C4-2B (cell line): ENCODE results near the gene NDUFA11.

Experiments used
- H3K27ac ChIP-seq: fragments of 450-650 bp; 2 replicates; pipeline ENCODE4 v1.5.1; 2017
- ZFX ChIP-seq: fragments of 450-650 bp; IDR thresholded peaks from 2 replicates; pipeline ENCODE4 v1.6.1; 2017
- TF ChIP-seq, protein P1 (sequence below): fragments of 450-650 bp; conservative IDR thresholded peaks from 2 replicates; pipeline ENCODE4 v1.5.1; 2017; ENCODE audit warnings: mild to moderate bottlenecking

NDUFA11 gene

DNA sequence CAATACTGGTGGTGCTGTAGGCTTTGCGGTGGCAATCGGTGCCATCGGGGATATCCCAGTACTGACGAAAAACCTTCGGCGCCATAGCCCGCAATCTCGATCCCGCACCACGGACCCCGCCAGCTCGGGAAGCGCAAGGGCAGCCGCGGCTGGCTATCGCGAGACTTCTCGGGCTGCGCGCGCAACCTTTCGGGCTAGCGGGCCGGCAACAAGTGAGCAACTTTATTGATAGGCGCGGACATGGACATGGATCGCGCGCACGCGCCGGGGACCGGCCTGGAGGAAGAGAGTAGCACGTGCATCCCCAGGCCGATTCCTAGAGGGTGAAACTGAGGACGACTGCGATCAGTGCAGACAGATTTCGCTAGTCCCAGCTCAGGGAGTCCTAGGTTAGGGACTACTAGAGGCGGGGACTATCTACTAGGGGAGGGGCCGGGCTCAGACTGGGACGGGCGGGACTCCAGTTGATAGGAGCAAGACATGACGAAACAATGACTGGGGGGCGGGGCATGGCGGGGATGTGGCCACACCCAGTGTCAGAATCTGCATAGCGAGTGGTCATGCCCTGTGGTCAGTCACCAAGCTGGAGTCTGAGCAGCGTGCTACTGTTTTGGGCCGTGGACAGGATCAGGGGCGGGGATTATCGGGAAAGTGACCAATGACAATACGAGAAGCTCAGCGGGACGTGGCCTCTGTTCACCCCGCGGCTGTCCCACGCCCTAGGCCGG, at the start of gene NDUFA11:
Gene NDUFA11, minus strand, starts transcription at position 167 of the 728 bp plus-strand sequence. Its CDS starts 82 bp downstream, at position 85.
- peak within 1 kb of the TSS; percentile 94 for H3K27ac ChIP-seq

DNA sequence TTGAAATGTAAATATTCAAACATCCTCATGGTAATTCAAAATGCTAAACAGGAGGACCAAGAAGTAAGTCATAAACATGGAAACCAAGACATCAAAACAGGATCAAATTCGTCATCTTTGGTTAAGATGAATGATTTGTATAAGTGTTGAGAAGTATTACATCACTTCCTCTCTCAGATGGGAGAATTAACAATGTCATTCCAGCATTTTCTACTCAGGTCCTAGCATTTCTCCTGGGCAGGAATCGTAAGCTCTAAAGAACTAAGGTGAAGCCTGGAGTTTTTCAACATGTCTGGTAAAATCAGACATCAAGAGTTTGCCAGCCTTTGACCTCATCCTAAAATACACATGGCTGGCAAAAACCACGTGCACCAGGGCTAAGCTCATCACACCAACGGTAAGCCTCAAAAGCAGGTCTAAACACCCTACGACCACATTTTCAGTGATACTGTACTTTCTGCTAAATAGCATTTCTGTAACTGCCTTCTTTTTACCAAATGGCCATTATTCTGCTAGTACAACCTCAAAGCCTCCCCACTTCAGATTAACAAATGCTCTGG, 49.5 kb upstream of the NDUFA11 start:
- TF ChIP-seq ZFX = no peak
- TF ChIP-seq, protein P1, sequence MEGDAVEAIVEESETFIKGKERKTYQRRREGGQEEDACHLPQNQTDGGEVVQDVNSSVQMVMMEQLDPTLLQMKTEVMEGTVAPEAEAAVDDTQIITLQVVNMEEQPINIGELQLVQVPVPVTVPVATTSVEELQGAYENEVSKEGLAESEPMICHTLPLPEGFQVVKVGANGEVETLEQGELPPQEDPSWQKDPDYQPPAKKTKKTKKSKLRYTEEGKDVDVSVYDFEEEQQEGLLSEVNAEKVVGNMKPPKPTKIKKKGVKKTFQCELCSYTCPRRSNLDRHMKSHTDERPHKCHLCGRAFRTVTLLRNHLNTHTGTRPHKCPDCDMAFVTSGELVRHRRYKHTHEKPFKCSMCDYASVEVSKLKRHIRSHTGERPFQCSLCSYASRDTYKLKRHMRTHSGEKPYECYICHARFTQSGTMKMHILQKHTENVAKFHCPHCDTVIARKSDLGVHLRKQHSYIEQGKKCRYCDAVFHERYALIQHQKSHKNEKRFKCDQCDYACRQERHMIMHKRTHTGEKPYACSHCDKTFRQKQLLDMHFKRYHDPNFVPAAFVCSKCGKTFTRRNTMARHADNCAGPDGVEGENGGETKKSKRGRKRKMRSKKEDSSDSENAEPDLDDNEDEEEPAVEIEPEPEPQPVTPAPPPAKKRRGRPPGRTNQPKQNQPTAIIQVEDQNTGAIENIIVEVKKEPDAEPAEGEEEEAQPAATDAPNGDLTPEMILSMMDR = no peak
- H3K27ac ChIP-seq = no peak overlapping the region

More for the DNA sequence above, at the start of gene NDUFA11:
- TF ChIP-seq, protein P1 = no peak
- TF ChIP-seq ZFX = peak; percentile 65; the same call in 1 of the 2 replicates

DNA sequence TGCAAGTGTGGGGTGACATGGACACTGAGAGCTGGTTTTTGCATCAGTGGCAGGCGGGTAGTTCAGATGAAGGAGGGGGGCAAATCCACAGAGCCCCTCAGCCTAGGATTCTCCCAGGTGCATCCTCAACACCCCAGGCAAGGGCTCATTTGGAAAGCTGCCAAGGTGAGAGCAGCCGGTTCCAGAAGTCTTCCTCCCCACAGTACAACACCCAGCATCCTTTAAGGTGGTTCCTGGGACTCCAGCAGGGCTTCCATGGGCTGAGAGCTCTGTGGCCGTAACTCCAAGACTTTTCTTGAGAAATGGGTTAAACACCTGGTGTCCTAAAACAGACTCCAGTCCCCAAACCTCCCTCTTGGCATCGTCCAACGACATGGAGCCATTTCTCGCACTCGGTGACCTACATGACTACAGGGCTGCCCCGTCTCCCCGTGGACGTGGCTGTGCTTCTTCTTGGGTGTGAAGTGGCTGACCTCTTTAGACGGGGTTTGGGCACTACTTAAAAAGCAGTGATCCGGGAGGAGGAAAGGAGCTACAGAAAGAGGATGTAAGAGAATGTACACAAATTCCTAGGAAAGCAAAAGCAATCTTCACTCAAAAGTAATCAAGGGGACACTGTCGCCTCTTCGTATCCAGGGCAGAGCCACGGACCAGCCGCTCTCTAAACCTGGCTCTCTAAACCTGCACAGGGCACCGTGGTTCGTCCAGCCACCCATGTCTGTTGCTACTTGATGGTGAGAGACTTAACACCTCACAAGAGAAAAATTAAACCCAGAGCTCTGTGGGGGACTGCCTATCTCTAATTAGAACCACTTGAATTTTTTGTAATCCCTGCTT, 48.8 kb upstream of the NDUFA11 start:
- no peak overlapping the region for H3K27ac ChIP-seq
- TF ChIP-seq, protein P1 = no peak
- TF ChIP-seq ZFX = no peak

DNA sequence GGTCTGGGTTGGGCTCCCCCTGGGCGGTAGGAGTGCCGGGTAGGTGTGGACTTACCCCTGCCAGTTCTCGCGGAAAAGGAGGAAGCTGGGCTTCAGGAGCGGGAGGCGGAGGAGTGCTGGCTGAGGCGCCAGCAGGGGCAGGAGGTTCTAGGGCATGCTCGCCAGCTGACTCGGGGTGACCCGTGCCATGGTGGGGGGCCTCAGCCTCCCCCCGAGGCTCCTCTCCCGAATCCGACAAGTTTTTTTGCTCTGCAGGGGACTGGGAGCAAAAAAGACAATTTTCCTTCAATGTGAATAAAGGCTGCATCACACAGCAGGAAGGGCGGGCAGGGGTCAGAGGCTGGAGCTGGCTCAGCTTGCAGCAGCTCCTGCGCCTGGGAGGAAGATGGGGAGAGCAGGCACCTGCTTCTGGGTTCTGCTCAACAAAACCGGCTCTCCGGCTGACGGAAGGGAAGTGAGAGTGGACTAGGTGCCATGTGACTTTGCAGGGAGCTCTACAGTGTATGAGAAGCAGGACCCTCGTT, 47.8 kb upstream of the NDUFA11 start:
- no peak for TF ChIP-seq ZFX
- TF ChIP-seq, protein P1 = no peak
- H3K27ac ChIP-seq = no peak overlapping the region

DNA sequence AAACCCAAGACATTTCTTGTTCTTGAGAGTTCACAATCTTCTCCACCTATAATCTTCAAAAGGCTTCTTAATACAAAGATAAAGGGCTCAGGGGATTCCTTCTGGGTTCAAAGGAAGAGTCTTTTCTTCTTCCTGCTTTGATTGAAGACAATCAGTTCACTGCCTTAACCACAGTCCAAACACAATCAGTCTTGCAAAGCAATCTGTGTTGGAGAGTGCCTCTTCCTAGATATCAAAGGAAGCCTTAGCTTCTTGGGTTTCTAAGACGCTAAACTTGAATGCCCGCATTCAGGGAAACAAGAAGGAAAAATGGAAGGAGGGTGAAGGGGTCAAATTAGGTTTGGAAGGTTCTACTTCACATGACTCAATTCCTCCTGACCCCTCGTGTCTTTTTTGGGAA, 47.2 kb upstream of the NDUFA11 start:
- TF ChIP-seq, protein P1 = no peak
- no peak for TF ChIP-seq ZFX
- H3K27ac ChIP-seq = no peak overlapping the region

DNA sequence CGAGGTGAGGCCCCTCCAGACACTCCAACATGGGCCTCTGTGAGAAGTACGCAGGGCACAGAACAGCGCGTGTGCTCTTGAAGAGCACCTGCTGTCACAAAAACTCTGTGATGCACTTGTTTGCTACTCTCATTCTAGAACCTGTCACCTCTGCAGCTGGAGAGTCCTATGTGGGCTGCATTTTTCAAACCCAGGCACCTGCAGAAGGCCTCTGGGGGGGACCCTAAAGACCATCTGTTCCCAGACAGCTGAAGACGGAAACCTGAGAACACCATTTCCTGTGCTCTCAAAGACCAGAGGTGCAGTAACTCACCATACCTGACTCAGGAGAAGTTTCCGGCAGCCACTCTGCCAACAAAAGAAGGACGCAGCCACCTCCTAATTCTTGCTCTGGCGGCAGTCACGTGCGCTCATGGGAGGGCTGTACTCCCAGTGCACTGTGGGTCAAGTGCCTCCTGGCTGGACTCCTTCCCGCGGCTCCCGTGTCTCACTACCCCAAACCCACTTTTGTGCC, 46.3 kb upstream of the NDUFA11 start:
- no peak for TF ChIP-seq ZFX
- H3K27ac ChIP-seq = no peak overlapping the region

DNA sequence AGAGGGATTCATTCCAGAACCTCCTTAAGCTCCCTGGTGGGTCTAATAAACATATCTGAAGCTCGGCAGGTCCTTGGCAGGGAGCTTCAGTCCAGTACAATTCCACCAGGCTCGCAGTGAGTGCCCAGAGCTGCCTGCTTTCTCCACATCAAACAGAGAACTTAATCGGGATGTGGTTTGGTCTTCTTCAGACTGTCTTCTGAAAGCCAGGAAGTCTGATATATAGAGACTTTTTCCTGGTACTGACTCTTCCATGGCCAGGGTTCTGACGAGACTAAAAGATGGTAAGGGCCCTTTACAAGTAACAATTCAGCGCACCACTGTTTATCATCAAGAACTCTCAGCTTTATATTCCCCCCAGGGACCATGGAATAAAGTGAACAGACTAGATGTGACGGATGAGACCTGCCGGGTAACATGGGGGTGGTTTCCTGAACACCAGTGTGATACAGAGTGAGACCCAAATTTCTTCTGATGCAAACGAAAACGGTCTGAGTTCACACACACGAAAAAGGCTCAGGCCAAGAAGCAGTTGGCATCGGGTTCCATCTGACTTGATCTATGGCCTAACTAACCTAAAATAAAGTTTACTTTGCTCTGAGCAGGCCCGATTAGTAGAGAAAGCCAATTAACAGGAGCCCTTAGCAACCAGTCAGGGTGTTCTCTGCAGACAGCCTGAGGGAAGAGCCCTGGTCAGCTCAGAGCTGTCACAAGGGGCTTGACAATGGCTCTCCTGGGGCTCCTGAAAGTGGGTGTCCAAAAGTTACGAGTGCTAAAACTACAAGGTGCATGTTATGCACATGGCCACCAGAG, 45.4 kb upstream of the NDUFA11 start:
- no peak overlapping the region for H3K27ac ChIP-seq
- TF ChIP-seq, protein P1 = no peak
- no peak for TF ChIP-seq ZFX
